Adrenal gland (tissue), 12 donors: ENCODE results near the gene MGMT. TPM values are rescaled to one million over a fixed set of nuclear protein-coding genes. Genes with fewer than 3 reads are reported as not detected.

Experiments
- DNase-seq, 7 donors: peaks; one replicate each; pipeline ENCODE4 v3.0.0-alpha.2; 2019 to 2020
- H3K27ac ChIP-seq, 5 donors: fragments of 200-600 bp; sonication (generic) in 4 of 5; 1 replicate in 3 of 5; 2 replicates in 2 of 5; pipeline versions ENCODE4 v1.5.1 to v1.8.0; 2016 to 2020; ENCODE audit warnings: mild to moderate bottlenecking in 1 of 5
- H3K27me3 ChIP-seq: fragments of 200-600 bp; 2 replicates; pipeline ENCODE4 v1.8.0; 2021
- H3K36me3 ChIP-seq, 2 donors: fragments of 200-600 bp; replicated peaks in 1 of 2; 1 replicate in 1 of 2; 2 replicates in 1 of 2; pipeline versions ENCODE4 v1.5.1 to v1.8.0; 2018 to 2022
- H3K4me1 ChIP-seq, 2 donors: fragments of 200-600 bp; replicated peaks in 1 of 2; 1 replicate in 1 of 2; 2 replicates in 1 of 2; pipeline versions ENCODE4 v1.5.1 to v1.8.0; 2018 to 2021
- H3K4me3 ChIP-seq, 4 donors: fragments of 200-600 bp; sonication (generic) in 3 of 4; one replicate each; pipeline ENCODE4 v1.5.1; 2016 to 2018
- H3K9me3 ChIP-seq, 3 donors: fragments of 200-600 bp; sonication (generic) in 1 of 3; replicated peaks in 1 of 3; 1 replicate in 2 of 3; 2 replicates in 1 of 3; pipeline versions ENCODE4 v1.5.1 to v1.8.0; 2016 to 2021
- CTCF ChIP-seq, 6 experiments: fragments of 450-650 bp in 4 of 6; fragments of 200-600 bp in 2 of 6; sonication (generic) in 1 of 6; IDR thresholded peaks; 1 replicate in 5 of 6; 2 replicates in 1 of 6; pipeline versions ENCODE4 v1.5.1 to v1.8.0; 2016 to 2021; ENCODE audit warnings: antibody characterized with exemption in 6 of 6, mild to moderate bottlenecking in 2 of 6, moderate library complexity in 1 of 6
- POLR2A ChIP-seq, 2 donors: fragments of 450-650 bp; IDR thresholded peaks; one replicate each; pipeline ENCODE4 v1.6.1; 2017; ENCODE audit warnings: antibody characterized with exemption in 2 of 2, mild to moderate bottlenecking in 2 of 2, moderate library complexity in 1 of 2
- WGBS, 4 donors: extraction: QIAGEN DNeasy Blood & Tissue Kit in 2 of 4; methylation state at CpG; one replicate each; pipeline versions ENCODE4 v1.1.5 to v1.1.7; 2013 to 2017; 5-methylcytosine and 5-hydroxymethylcytosine counted together
- intact Hi-C, 2 donors: fragments of 100-400 bp; cut with DNase I; formaldehyde crosslinking; loops; one replicate each; pipeline versions ENCODE4 v1.14.1 to v1.15.0; 2022 to 2023
- polyA plus RNA-seq, 3 donors: library from polyadenylated mRNA; stranded (reverse); fragments of 200-250 nt in 2 of 3; fragments of 350-450 nt in 1 of 3; fragmentation: Illumina TruSeq in 1 of 3; extraction: RNeasy Lipid Tissue Mini Kit (QIAGEN cat#74804) in 1 of 3; gene quantifications; one replicate each; pipeline ENCODE4 v1.2.3, GENCODE V29; 2013 to 2014
- total RNA-seq, 9 donors: library from RNA; depleted of rRNA in 4 of 9; stranded (reverse); fragments of >200 nt in 4 of 9; fragments of 120-200 nt in 1 of 9; fragmentation: NEBNext Ultra II Directional in 1 of 9; extraction: Animal tissue kit (Norgen Biotek cat#: 25700) in 1 of 9; gene quantifications; one replicate each; pipeline versions ENCODE4 v1.1.0 to v1.2.4, GENCODE V29; 2013 to 2023
- donor health status: healthy with polysubstance abuse.
- donor health status: Bipolar disorder and iron deficiency.
- donor health status: DM: yes; HTN: yes; CAD: no.
- donor health status: DM: no; HTN: no; CAD: no.
- donor health status: DM: no; HTN: no; CAD: no.
- donor health status: DM: yes; HTN: yes; CAD: no.

MGMT gene
- total and polyA plus RNA-seq, 12 donors: 3.8 to 35.8 (median 21.2) TPM

- Histone ChIP-seq H3K27me3 (no peaks in the 10 kb centered on the region), H3K36me3 (no peaks in the 10 kb centered on the region), H3K4me3 (no peak overlapping the region), H3K27ac (no peak overlapping the region), H3K9me3 (no peaks in the 10 kb centered on the region), H3K4me1 (no peaks in the 10 kb centered on the region)
- intact Hi-C loops: no loop called here
- 97 to 100% (median 98%) methylated on average over 7 to 9 of the region's 9 CpGs for WGBS, 4 donors
- no peak for TF ChIP-seq CTCF (IDR thresholded peaks at IDR 0.05)
- no peak for TF ChIP-seq POLR2A (IDR thresholded peaks at IDR 0.05)
- peak in 1 of 7 donors; percentile 25 for DNase-seq
Measured at GRCh38 chr10:129719415-129719739, 252.3 kb downstream of the MGMT start.

DNA sequence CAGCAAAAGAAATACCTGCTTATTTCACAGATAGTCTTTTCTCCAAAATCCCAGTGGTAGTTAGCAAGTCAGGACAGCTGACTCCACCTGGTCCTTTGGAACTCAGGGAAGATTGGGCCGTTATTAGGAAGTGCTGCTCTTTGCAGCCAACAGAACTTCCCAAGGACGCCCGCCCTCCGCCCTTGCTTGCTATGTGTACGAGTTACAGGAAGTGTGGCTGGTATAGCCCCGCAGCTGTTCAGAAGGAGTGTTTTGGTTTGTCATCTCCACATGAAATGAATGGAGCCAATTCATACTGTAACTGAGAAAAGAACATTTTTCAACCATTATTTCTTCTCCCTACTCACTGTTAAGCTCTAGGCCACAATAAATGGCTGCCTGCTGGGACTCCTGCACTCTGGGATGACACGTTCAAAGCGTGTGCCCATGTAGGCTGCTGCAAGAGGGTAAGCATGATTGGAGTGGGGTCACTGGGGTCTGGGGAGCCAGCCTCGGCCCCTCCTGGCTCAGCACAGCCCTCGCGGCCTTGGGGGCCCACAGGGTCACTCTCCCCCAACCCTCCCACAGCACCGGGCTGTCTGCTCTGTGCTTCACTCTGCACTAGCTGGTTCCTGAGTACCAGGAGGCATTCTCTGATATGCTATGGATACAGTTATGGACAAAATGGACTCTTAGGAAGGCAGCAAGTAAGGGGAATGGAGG, 253.0 kb downstream of the MGMT start:
- no peak overlapping the region for H3K4me3 ChIP-seq
- no peaks in the 10 kb centered on the region for H3K4me1 ChIP-seq
- TF ChIP-seq CTCF (IDR thresholded peaks at IDR 0.05) (no peak), POLR2A (IDR thresholded peaks at IDR 0.05) (no peak)
- no peaks in the 10 kb centered on the region for H3K27me3 ChIP-seq
- no peaks in the 10 kb centered on the region for H3K36me3 ChIP-seq
- 78 to 90% (median 84%) methylated on average over 11 to 12 of the region's 12 CpGs for WGBS, 4 donors
- intact Hi-C loops: no loop called here
- peak in 1 of 7 donors; percentile 5 for DNase-seq
- no peak overlapping the region for H3K27ac ChIP-seq
- H3K9me3 ChIP-seq: no peaks in the 10 kb centered on the region

DNA sequence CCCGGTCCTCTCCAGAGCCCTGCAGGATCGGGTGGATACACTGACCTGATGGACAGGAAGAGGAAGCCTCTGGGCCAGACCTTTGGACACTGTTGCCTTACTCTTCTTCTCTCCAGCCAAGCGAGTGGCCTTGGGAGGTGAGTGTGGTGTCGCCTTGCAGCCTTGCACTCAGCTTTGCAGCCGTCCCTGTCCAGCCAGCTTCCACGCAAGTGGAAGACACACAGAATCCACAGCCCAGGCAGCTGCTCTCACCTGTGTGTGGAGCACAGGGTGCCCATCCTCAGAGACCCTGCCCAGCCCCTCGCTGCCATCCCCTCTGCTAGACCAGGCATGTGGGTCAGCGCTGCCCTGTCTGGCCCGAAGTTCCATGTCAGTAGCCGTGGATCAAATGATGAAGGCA, 258.0 kb downstream of the MGMT start:
- no peak overlapping the region for H3K27ac ChIP-seq
- no peaks in the 10 kb centered on the region for H3K4me1 ChIP-seq
- TF ChIP-seq POLR2A (IDR thresholded peaks at IDR 0.05) (no peak), CTCF (IDR thresholded peaks at IDR 0.05) (no peak)
- WGBS, 4 donors: 87 to 94% (median 90%) methylated on average over 9 to 10 of the region's 10 CpGs
- no peak overlapping the region for H3K4me3 ChIP-seq
- H3K27me3 ChIP-seq: no peaks in the 10 kb centered on the region
- intact Hi-C loops: no loop called here
- DNase-seq: peak in 1 of 7 donors; percentile 39
- H3K36me3 ChIP-seq: no peaks in the 10 kb centered on the region
- H3K9me3 ChIP-seq: no peaks in the 10 kb centered on the region

DNA sequence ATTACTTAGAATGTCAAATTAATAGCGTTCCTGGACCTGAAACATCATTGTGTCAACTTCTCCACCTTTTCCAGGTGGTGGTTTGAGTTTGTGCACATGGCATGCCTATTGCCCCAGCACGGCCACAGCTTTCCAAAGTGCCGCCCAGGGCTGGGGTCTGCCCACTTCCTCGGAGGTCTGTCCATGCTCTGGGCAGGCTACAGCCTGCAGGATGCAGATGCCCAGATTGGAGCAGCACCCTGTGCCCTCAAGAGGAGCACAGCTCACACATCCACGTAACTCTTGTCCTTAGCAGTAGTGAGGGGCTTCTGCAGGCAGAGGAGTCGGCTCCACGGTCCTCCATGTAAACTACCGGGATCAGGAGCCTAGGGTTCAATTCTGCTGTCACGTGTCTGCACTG, 258.4 kb downstream of the MGMT start:
- DNase-seq: no peak
- Histone ChIP-seq H3K4me1 (no peaks in the 10 kb centered on the region), H3K27ac (no peak overlapping the region), H3K9me3 (no peaks in the 10 kb centered on the region), H3K36me3 (no peaks in the 10 kb centered on the region), H3K27me3 (no peaks in the 10 kb centered on the region), H3K4me3 (no peak overlapping the region)
- TF ChIP-seq CTCF (IDR thresholded peaks at IDR 0.05): no peak
- no peak for TF ChIP-seq POLR2A (IDR thresholded peaks at IDR 0.05)
- WGBS, 4 donors: 94 to 99% (median 97%) methylated on average over 6 to 9 of the region's 9 CpGs
- intact Hi-C loops: no loop called here
